Dermis microvascular lymphatic vessel endothelial cell (primary cell): Measurements from ENCODE around the gene DYNLT4. TPM values are rescaled to one million over a fixed set of nuclear protein-coding genes. Genes with fewer than 3 reads are reported as not detected.
"Not testable (repeated sequence)": the region's sequence is repeated elsewhere in the genome, so short reads cannot be mapped to it uniquely, and the experiment has no call there.

Source experiments
- DNase-seq, 2 donors: peaks; one replicate each; pipeline versions ENCODE4 v3.0.0 to v3.0.0-alpha.2; 2010; ENCODE audit warnings: low read depth in 2 of 2
- total RNA-seq: library from RNA; depleted of rRNA; stranded (reverse); fragments of >200 nt; gene quantifications from 2 replicates; pipeline ENCODE4 v1.2.1, GENCODE V29; 2014

DYNLT4 gene
- total RNA-seq, 1 donor from 2014 or later = 0.13 TPM

GRCh38 chr1:44808938-44809917 is 2.1 kb upstream of the DYNLT4 start:
- DNase-seq = peak in 1 of 2 donors; percentile 59

- DNase-seq = peak; percentile 82 to 95
Observed at GRCh38 chr1:44808063-44808937, 1.1 kb upstream of the DYNLT4 start, which contains the start of gene BTBD19. TSS of gene BTBD19 (plus strand) at chr1:44808523. CDS start at chr1:44808821, 298 bp downstream.

GRCh38 chr1:44807364-44808062 is 362 bp upstream of the DYNLT4 start:
- peak; percentile 100 for DNase-seq

- no peak for DNase-seq
Observed at GRCh38 chr1:44806025-44806703, 987 bp downstream of the DYNLT4 start.

GRCh38 chr1:44805311-44806024 is 1.7 kb downstream of the DYNLT4 start:
- DNase-seq = no peak

- no peak for DNase-seq
Observed at GRCh38 chr1:44803312-44804095, 3.6 kb downstream of the DYNLT4 start.

- DNase-seq = no peak
Observed at GRCh38 chr1:44803062-44803311, 4.2 kb downstream of the DYNLT4 start.

- peak in 1 of 2 donors; percentile 36 for DNase-seq
Observed at GRCh38 chr1:44802306-44803061, 4.7 kb downstream of the DYNLT4 start.

- no peak for DNase-seq
Observed at GRCh38 chr1:44801491-44802305, 5.5 kb downstream of the DYNLT4 start.

GRCh38 chr1:44799770-44800584 is 7.2 kb downstream of the DYNLT4 start, which contains the start of gene PLK3:
TSS of gene PLK3 (plus strand) at chr1:44800377. CDS start at chr1:44800464, 87 bp downstream.
- peak; percentile 96 to 99 for DNase-seq

GRCh38 chr1:44798481-44799365 is 8.4 kb downstream of the DYNLT4 start:
- DNase-seq = no peak

- not testable (repeated sequence) for DNase-seq
Observed at GRCh38 chr1:44797886-44798285, 9.3 kb downstream of the DYNLT4 start.

- no peak for DNase-seq
Observed at GRCh38 chr1:44792736-44793502, 14.2 kb downstream of the DYNLT4 start.

- no peak for DNase-seq
Observed at GRCh38 chr1:44790968-44791801, 16.0 kb downstream of the DYNLT4 start.
